CD4-positive, alpha-beta T cell (primary cell): Measurements from ENCODE around the gene CP. TPM values are rescaled to one million over a fixed set of nuclear protein-coding genes. Genes with fewer than 3 reads are reported as not detected.

Source experiments
- ATAC-seq: fragments of 200-7000 bp; cut with Tn5 transposase; one replicate; pipeline ENCODE4 v1.10.0; 2022; ENCODE audit warnings: mild to moderate bottlenecking; ENCODE audit not compliant: poor library complexity
- CTCF ChIA-PET: fragments of 350-600 bp; sonication (Branson Sonifier 250); formaldehyde crosslinking; loops from one replicate; lab custom pipeline; 2021; ENCODE audit warnings: antibody characterized with exemption, inconsistent platforms; lab: Charles Lee
- POLR2A ChIA-PET: fragments of 350-600 bp; sonication (Branson Sonifier 250); formaldehyde crosslinking; loops from one replicate; lab custom pipeline; 2021; ENCODE audit warnings: antibody characterized with exemption, inconsistent platforms; lab: Charles Lee
- DNase-seq, 14 experiments: peaks; one replicate each; pipeline ENCODE4 v3.0.0-alpha.2; 2013 to 2020; ENCODE audit warnings: mixed read lengths in 2 of 14
- H3K27ac ChIP-seq, 2 donors: one replicate each; pipeline versions ENCODE4 v1.5.1 to v1.7.0; 2013; ENCODE audit warnings: low read length in 2 of 2, low read depth in 1 of 2, mild to moderate bottlenecking in 1 of 2
- H3K27me3 ChIP-seq, 2 experiments: 1 replicate in 1 of 2; 2 replicates in 1 of 2; pipeline versions ENCODE4 v1.6.1 to v1.7.0; 2013; ENCODE audit warnings: low read length in 2 of 2, control low read depth in 1 of 2, mild to moderate bottlenecking in 1 of 2, moderate library complexity in 1 of 2; ENCODE audit not compliant: insufficient read depth in 2 of 2, control insufficient read depth in 1 of 2
- H3K36me3 ChIP-seq: one replicate; pipeline ENCODE4 v1.6.1; 2013; ENCODE audit warnings: low read length, control low read depth; ENCODE audit not compliant: insufficient read depth
- H3K4me1 ChIP-seq: one replicate; pipeline ENCODE4 v1.6.1; 2013; ENCODE audit warnings: low read length, control low read depth; ENCODE audit not compliant: insufficient read depth
- H3K4me3 ChIP-seq: one replicate; pipeline ENCODE4 v1.5.1; 2013; ENCODE audit warnings: mild to moderate bottlenecking, low read length, moderate library complexity
- H3K9me3 ChIP-seq, 2 experiments: 1 replicate in 1 of 2; 2 replicates in 1 of 2; pipeline versions ENCODE4 v1.6.1 to v1.7.0; 2013; ENCODE audit warnings: low read length in 2 of 2, mild to moderate bottlenecking in 2 of 2, control low read depth in 1 of 2, moderate library complexity in 1 of 2; ENCODE audit not compliant: control insufficient read depth in 1 of 2, insufficient read depth in 1 of 2
- H3K27ac Mint-ChIP-seq: one replicate; pipeline ENCODE4 v1.8.0; 2020; ENCODE audit warnings: mixed read lengths
- H3K27me3 Mint-ChIP-seq: one replicate; pipeline ENCODE4 v1.8.0; 2021; ENCODE audit warnings: mixed read lengths
- H3K36me3 Mint-ChIP-seq: one replicate; pipeline ENCODE4 v1.8.0; 2021; ENCODE audit warnings: low read depth, mixed read lengths
- H3K4me1 Mint-ChIP-seq: one replicate; pipeline ENCODE4 v1.8.0; 2021; ENCODE audit warnings: low read depth, mixed read lengths
- H3K4me3 Mint-ChIP-seq: one replicate; pipeline ENCODE4 v1.8.0; 2020; ENCODE audit warnings: mild to moderate bottlenecking, mixed read lengths
- H3K9me3 Mint-ChIP-seq: one replicate; pipeline ENCODE4 v1.8.0; 2020; ENCODE audit warnings: mixed read lengths
- intact Hi-C, 2 experiments: fragments of 100-400 bp; cut with DNase I in 1 of 2; cut with micrococcal nuclease in 1 of 2; formaldehyde crosslinking; loops; one replicate each; pipeline versions ENCODE4 v1.15.1 to v1.9.0; 2023 to 2025; cut with DNase I, micrococcal nuclease
- total RNA-seq, 174 experiments: library from RNA in 2 of 174; stranded (reverse) in 2 of 174; gene quantifications; one replicate each; pipeline ENCODE4 v1.2.3 and lab custom pipeline; 2021 to 2026
- TF ChIP-seq, protein P1 (sequence below): fragments of 200-600 bp; IDR thresholded peaks from one replicate; pipeline ENCODE4 v1.8.0; 2022; ENCODE audit warnings: antibody characterized with exemption, mild to moderate bottlenecking

CP gene
- total RNA-seq, 2 experiments from 2014 or later: not detected

DNA sequence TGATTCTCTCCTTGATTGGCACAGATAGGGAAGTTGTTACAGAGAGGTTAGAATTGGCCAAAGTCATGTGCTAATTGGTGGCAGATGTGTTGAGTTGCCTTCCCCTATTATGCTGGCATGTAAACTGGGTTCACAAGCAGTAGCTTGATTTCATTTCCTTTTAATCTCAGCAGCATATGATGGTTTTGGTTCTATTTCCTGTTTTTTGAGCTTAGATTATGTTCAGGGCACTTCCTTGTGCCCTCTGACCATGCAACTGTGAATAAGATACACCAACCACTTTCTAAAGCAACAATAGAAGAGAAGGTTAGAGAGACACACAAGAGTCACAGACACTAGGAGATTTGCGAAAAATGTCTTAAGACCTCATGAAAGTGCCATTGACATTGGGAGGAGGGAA, 75.7 kb downstream of the CP start:
- H3K27me3 ChIP-seq: no peaks in the 10 kb centered on the region
- H3K4me1 Mint-ChIP-seq: peaks cover 10% of the 10 kb centered on the region
- DNase-seq: peak in 3 of 14 experiments; percentile 44 to 66 (median 47)
- POLR2A ChIA-PET: interaction anchor here (0.9 to 3.2 kb wide), 5 partner anchors 10 to 25 kb away, joined by 3 to 18 read pairs (median 5); partner anchors contain the start of gene HPS3
- TF ChIP-seq, protein P1, sequence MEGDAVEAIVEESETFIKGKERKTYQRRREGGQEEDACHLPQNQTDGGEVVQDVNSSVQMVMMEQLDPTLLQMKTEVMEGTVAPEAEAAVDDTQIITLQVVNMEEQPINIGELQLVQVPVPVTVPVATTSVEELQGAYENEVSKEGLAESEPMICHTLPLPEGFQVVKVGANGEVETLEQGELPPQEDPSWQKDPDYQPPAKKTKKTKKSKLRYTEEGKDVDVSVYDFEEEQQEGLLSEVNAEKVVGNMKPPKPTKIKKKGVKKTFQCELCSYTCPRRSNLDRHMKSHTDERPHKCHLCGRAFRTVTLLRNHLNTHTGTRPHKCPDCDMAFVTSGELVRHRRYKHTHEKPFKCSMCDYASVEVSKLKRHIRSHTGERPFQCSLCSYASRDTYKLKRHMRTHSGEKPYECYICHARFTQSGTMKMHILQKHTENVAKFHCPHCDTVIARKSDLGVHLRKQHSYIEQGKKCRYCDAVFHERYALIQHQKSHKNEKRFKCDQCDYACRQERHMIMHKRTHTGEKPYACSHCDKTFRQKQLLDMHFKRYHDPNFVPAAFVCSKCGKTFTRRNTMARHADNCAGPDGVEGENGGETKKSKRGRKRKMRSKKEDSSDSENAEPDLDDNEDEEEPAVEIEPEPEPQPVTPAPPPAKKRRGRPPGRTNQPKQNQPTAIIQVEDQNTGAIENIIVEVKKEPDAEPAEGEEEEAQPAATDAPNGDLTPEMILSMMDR: no peak
- H3K27ac ChIP-seq: peak overlapping the region in 1 of 2 donors; percentile 64
- peaks cover 8% of the 10 kb centered on the region for H3K4me1 ChIP-seq
- intact Hi-C loops: no loop called here
- H3K9me3 Mint-ChIP-seq: no peaks in the 10 kb centered on the region
- H3K27me3 Mint-ChIP-seq: no peaks in the 10 kb centered on the region
- ATAC-seq: peak; percentile 48
- no peaks in the 10 kb centered on the region for H3K9me3 ChIP-seq
- CTCF ChIA-PET: no interaction called here
- no peak overlapping the region for H3K27ac Mint-ChIP-seq
- no peak overlapping the region for H3K4me3 Mint-ChIP-seq
- H3K4me3 ChIP-seq: no peak overlapping the region
- H3K36me3 Mint-ChIP-seq: peaks cover 42% of the 10 kb centered on the region
- peaks cover 48% of the 10 kb centered on the region for H3K36me3 ChIP-seq

DNA sequence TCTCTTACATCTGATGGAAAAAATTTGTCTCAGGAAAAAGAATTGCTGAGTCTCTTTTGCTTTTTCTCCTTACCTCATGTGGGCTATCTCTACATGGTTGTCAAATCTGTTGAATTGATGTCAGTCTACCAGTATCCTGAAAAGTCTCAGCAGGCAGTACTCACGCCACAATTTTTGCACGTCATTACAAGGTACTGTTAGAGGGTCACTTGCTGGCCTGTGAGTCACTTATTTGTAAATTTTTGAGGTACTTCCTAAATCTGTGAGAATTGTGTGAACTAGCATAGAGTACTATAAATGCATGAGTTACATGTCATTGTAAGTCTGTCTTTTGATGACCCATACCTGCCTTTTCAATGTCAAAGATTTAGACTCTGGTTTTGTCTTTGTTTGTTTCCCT, 76.3 kb downstream of the CP start:
- no peak overlapping the region for H3K27ac Mint-ChIP-seq
- ATAC-seq: no peak
- peak overlapping the region in 1 of 2 donors; percentile 64 for H3K27ac ChIP-seq
- ChIA-PET POLR2A (interaction anchor here (0.9 to 3.2 kb wide), 4 partner anchors 9 to 25 kb away, joined by 3 to 18 read pairs (median 6); partner anchors contain the start of gene HPS3), CTCF (no interaction called here)
- intact Hi-C loops: no loop called here
- H3K4me1 ChIP-seq: peaks cover 8% of the 10 kb centered on the region
- TF ChIP-seq, protein P1: no peak
- H3K9me3 Mint-ChIP-seq: no peaks in the 10 kb centered on the region
- no peak overlapping the region for H3K4me3 ChIP-seq
- no peaks in the 10 kb centered on the region for H3K27me3 ChIP-seq
- peak in 2 of 14 experiments; percentile 56 to 69 for DNase-seq
- H3K9me3 ChIP-seq: no peaks in the 10 kb centered on the region
- no peaks in the 10 kb centered on the region for H3K27me3 Mint-ChIP-seq
- peaks cover 10% of the 10 kb centered on the region for H3K4me1 Mint-ChIP-seq
- peaks cover 44% of the 10 kb centered on the region for H3K36me3 Mint-ChIP-seq
- no peak overlapping the region for H3K4me3 Mint-ChIP-seq
- peaks cover 46% of the 10 kb centered on the region for H3K36me3 ChIP-seq

DNA sequence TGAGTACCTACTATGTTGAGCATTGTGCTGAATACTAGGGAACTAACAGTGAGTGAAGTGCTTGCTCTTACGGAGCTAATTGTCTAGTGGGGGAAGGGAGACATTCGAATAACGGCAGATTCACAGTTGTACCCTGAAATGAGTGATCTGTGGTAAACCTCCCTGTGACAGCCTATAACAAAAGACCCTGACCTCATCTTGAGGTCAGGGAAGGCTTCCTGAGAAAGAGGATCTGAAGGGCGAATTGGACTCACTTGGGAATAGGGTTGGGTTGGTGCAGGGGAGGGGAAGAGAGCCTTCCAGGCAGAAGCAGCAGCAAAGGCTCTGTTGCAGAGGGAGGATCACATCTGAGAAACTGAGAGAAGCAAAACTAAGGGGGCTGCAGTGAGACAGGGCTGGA, 78.9 kb downstream of the CP start:
- H3K27ac ChIP-seq: no peak overlapping the region
- H3K36me3 ChIP-seq: peaks cover 29% of the 10 kb centered on the region
- DNase-seq (no peak), ATAC-seq (no peak)
- Mint-ChIP-seq H3K4me3 (no peak overlapping the region), H3K4me1 (peaks cover 18% of the 10 kb centered on the region), H3K27me3 (no peaks in the 10 kb centered on the region), H3K9me3 (no peaks in the 10 kb centered on the region), H3K36me3 (peaks cover 46% of the 10 kb centered on the region), H3K27ac (no peak overlapping the region)
- no peaks in the 10 kb centered on the region for H3K9me3 ChIP-seq
- TF ChIP-seq, protein P1: no peak
- no peak overlapping the region for H3K4me3 ChIP-seq
- H3K4me1 ChIP-seq: peaks cover 8% of the 10 kb centered on the region
- CTCF ChIA-PET: no interaction called here
- POLR2A ChIA-PET: no interaction called here
- intact Hi-C loops: no loop called here
- no peaks in the 10 kb centered on the region for H3K27me3 ChIP-seq
